Mucosa of rectum (tissue), 2 donors: ENCODE measurements around the gene EXT2.

Source experiments
- H3K27ac ChIP-seq, 2 donors: one replicate each; pipeline ENCODE4 v1.7.0; 2013; ENCODE audit warnings: inconsistent platforms in 2 of 2, low read depth in 2 of 2, low read length in 2 of 2
- H3K27me3 ChIP-seq, 2 donors: one replicate each; pipeline ENCODE4 v1.7.0; 2013; ENCODE audit warnings: low read length in 2 of 2; ENCODE audit not compliant: control insufficient read depth in 2 of 2, insufficient read depth in 2 of 2
- H3K36me3 ChIP-seq, 2 donors: one replicate each; pipeline ENCODE4 v1.7.0; 2013; ENCODE audit warnings: low read length in 2 of 2; ENCODE audit not compliant: control insufficient read depth in 2 of 2, insufficient read depth in 2 of 2
- H3K4me1 ChIP-seq, 2 donors: one replicate each; pipeline ENCODE4 v1.7.0; 2013; ENCODE audit warnings: low read length in 2 of 2, mild to moderate bottlenecking in 1 of 2; ENCODE audit not compliant: control insufficient read depth in 2 of 2, insufficient read depth in 2 of 2
- H3K4me3 ChIP-seq, 2 donors: one replicate each; pipeline ENCODE4 v1.7.0; 2013; ENCODE audit warnings: low read length in 2 of 2
- H3K9ac ChIP-seq, 2 donors: one replicate each; pipeline ENCODE4 v1.7.0; 2013; ENCODE audit warnings: low read length in 2 of 2, low read depth in 1 of 2, mild to moderate bottlenecking in 1 of 2
- H3K9me3 ChIP-seq, 2 donors: one replicate each; pipeline ENCODE4 v1.7.0; 2013; ENCODE audit warnings: low read length in 2 of 2; ENCODE audit not compliant: control insufficient read depth in 2 of 2
- donor health status: healthy.
- donor health status: Normal muscosa, but diverticular disease.

Gene EXT2

GRCh38 chr11:44228379-44228778, 132.9 kb downstream of the EXT2 start:
- H3K27ac ChIP-seq, result no peak overlapping the region
- H3K9ac ChIP-seq, result no peak overlapping the region
- H3K36me3 ChIP-seq, result peaks cover 0 to 4% of the 10 kb centered on the region in 2 donors
- peaks cover 0 to 5% of the 10 kb centered on the region in 2 donors for H3K4me1 ChIP-seq
- no peak overlapping the region for H3K4me3 ChIP-seq
- H3K9me3 ChIP-seq, result no peaks in the 10 kb centered on the region
- H3K27me3 ChIP-seq, result no peaks in the 10 kb centered on the region

- H3K36me3 ChIP-seq, result peaks cover 0 to 4% of the 10 kb centered on the region in 2 donors
- H3K4me1 ChIP-seq, result peaks cover 0 to 5% of the 10 kb centered on the region in 2 donors
- no peak overlapping the region for H3K9ac ChIP-seq
- H3K27me3 ChIP-seq, result no peaks in the 10 kb centered on the region
- H3K27ac ChIP-seq, result no peak overlapping the region
- no peaks in the 10 kb centered on the region for H3K9me3 ChIP-seq
- H3K4me3 ChIP-seq, result no peak overlapping the region
Measured at GRCh38 chr11:44229098-44229497, 133.6 kb downstream of the EXT2 start.

GRCh38 chr11:44229624-44230023, 134.1 kb downstream of the EXT2 start:
- Histone ChIP-seq H3K27ac (no peak overlapping the region), H3K9ac (no peak overlapping the region), H3K4me3 (no peak overlapping the region), H3K27me3 (no peaks in the 10 kb centered on the region), H3K36me3 (peaks cover 0 to 4% of the 10 kb centered on the region in 2 donors), H3K9me3 (no peaks in the 10 kb centered on the region), H3K4me1 (peaks cover 0 to 5% of the 10 kb centered on the region in 2 donors)

- H3K4me1 ChIP-seq, result no peaks in the 10 kb centered on the region
- no peak overlapping the region for H3K4me3 ChIP-seq
- no peaks in the 10 kb centered on the region for H3K9me3 ChIP-seq
- peaks cover 6 to 15% of the 10 kb centered on the region in 2 donors for H3K36me3 ChIP-seq
- no peak overlapping the region for H3K9ac ChIP-seq
- no peak overlapping the region for H3K27ac ChIP-seq
- no peaks in the 10 kb centered on the region for H3K27me3 ChIP-seq
Measured at GRCh38 chr11:44235765-44236201, 140.3 kb downstream of the EXT2 start.

- no peaks in the 10 kb centered on the region for H3K4me1 ChIP-seq
- H3K9me3 ChIP-seq, result no peaks in the 10 kb centered on the region
- H3K27ac ChIP-seq, result no peak overlapping the region
- peaks cover 6 to 15% of the 10 kb centered on the region in 2 donors for H3K36me3 ChIP-seq
- no peak overlapping the region for H3K9ac ChIP-seq
- no peaks in the 10 kb centered on the region for H3K27me3 ChIP-seq
- H3K4me3 ChIP-seq, result no peak overlapping the region
Measured at GRCh38 chr11:44236296-44236695, 140.8 kb downstream of the EXT2 start.

GRCh38 chr11:44237156-44237555, 141.7 kb downstream of the EXT2 start:
- no peak overlapping the region for H3K27ac ChIP-seq
- peaks cover 6 to 15% of the 10 kb centered on the region in 2 donors for H3K36me3 ChIP-seq
- H3K9me3 ChIP-seq, result no peaks in the 10 kb centered on the region
- no peaks in the 10 kb centered on the region for H3K27me3 ChIP-seq
- H3K9ac ChIP-seq, result no peak overlapping the region
- H3K4me1 ChIP-seq, result no peaks in the 10 kb centered on the region
- H3K4me3 ChIP-seq, result no peak overlapping the region

- Histone ChIP-seq H3K4me3 (no peak overlapping the region), H3K27me3 (no peaks in the 10 kb centered on the region), H3K27ac (no peak overlapping the region), H3K9ac (no peak overlapping the region), H3K4me1 (no peaks in the 10 kb centered on the region), H3K9me3 (no peaks in the 10 kb centered on the region), H3K36me3 (peaks cover 4 to 8% of the 10 kb centered on the region in 2 donors)
Measured at GRCh38 chr11:44241851-44242250, 146.4 kb downstream of the EXT2 start.

- Histone ChIP-seq H3K27me3 (no peaks in the 10 kb centered on the region), H3K4me1 (no peaks in the 10 kb centered on the region), H3K9ac (no peak overlapping the region), H3K36me3 (peaks cover 0 to 8% of the 10 kb centered on the region in 2 donors), H3K9me3 (no peaks in the 10 kb centered on the region), H3K4me3 (no peak overlapping the region), H3K27ac (no peak overlapping the region)
Measured at GRCh38 chr11:44243086-44243485, 147.6 kb downstream of the EXT2 start.

- H3K27me3 ChIP-seq, result no peaks in the 10 kb centered on the region
- no peak overlapping the region for H3K27ac ChIP-seq
- no peaks in the 10 kb centered on the region for H3K9me3 ChIP-seq
- no peak overlapping the region for H3K9ac ChIP-seq
- peaks cover 0 to 8% of the 10 kb centered on the region in 2 donors for H3K36me3 ChIP-seq
- no peak overlapping the region for H3K4me3 ChIP-seq
- H3K4me1 ChIP-seq, result no peaks in the 10 kb centered on the region
Measured at GRCh38 chr11:44243595-44244343, 148.3 kb downstream of the EXT2 start.

- H3K4me1 ChIP-seq, result no peaks in the 10 kb centered on the region
- H3K27me3 ChIP-seq, result no peaks in the 10 kb centered on the region
- H3K27ac ChIP-seq, result no peak overlapping the region
- no peaks in the 10 kb centered on the region for H3K9me3 ChIP-seq
- H3K4me3 ChIP-seq, result no peak overlapping the region
- peaks cover 0 to 8% of the 10 kb centered on the region in 2 donors for H3K36me3 ChIP-seq
- H3K9ac ChIP-seq, result no peak overlapping the region
Measured at GRCh38 chr11:44244639-44245310, 149.3 kb downstream of the EXT2 start.
